Parathyroid adenoma (tissue), 2 donors: ENCODE data around the gene ITGB5.

Source experiments
- H2AFZ ChIP-seq: fragments of 300-600 bp; sonication (generic); one replicate; pipeline ENCODE4 v1.7.0; 2017; ENCODE audit warnings: antibody characterized with exemption, mild to moderate bottlenecking
- H3K27ac ChIP-seq: fragments of 300-600 bp; sonication (generic); one replicate; pipeline ENCODE4 v1.7.0; 2017
- H3K27me3 ChIP-seq: fragments of 300-600 bp; sonication (generic); one replicate; pipeline ENCODE4 v1.7.0; 2017; ENCODE audit warnings: low read length; ENCODE audit not compliant: control insufficient read depth, insufficient read depth
- H3K36me3 ChIP-seq: fragments of 300-600 bp; sonication (generic); one replicate; pipeline ENCODE4 v1.7.0; 2017; ENCODE audit warnings: low read length; ENCODE audit not compliant: control insufficient read depth, insufficient read depth
- H3K4me1 ChIP-seq: fragments of 300-600 bp; sonication (generic); one replicate; pipeline ENCODE4 v1.7.0; 2017; ENCODE audit warnings: control low read depth
- H3K4me2 ChIP-seq: fragments of 300-600 bp; sonication (generic); one replicate; pipeline ENCODE4 v1.7.0; 2017; ENCODE audit warnings: low read length
- H3K4me3 ChIP-seq: fragments of 300-600 bp; sonication (generic); one replicate; pipeline ENCODE4 v1.7.0; 2017; ENCODE audit warnings: low read depth, low read length
- H3K79me2 ChIP-seq: fragments of 300-600 bp; sonication (generic); one replicate; pipeline ENCODE4 v1.7.0; 2017; ENCODE audit warnings: control low read depth
- H3K9ac ChIP-seq: fragments of 300-600 bp; sonication (generic); one replicate; pipeline ENCODE4 v1.7.0; 2017; ENCODE audit warnings: mild to moderate bottlenecking
- H3K9me3 ChIP-seq: fragments of 300-600 bp; sonication (generic); one replicate; pipeline ENCODE4 v1.7.0; 2017; ENCODE audit warnings: low read length; ENCODE audit not compliant: control insufficient read depth
- TF ChIP-seq, protein P1 (sequence below): fragments of 300-600 bp; sonication (generic); IDR thresholded peaks from one replicate; pipeline ENCODE4 v1.7.0; 2017; ENCODE audit warnings: antibody characterized with exemption, mild to moderate bottlenecking
- donor health status: primary hyperparathyroidism.

Gene ITGB5

DNA sequence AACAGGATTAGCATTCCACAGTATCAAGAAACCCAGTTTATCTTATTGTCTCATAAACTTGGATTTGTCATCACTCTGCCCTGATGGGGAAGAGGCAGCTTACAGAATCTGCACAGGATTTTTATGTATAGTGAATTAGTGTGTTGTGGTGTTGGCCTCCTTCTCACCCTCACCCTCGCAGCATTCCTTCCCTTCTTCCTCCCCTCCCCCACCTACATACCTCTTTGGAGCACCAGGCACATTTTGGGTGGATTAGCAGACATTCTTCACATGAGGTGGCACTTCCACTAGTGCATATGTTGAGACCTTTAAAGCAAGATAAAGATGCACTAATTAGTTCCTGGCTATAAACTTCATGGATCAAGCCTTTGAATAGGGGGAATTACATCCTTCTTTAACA, 13.9 kb downstream of the ITGB5 start:
- no peaks in the 10 kb centered on the region for H3K36me3 ChIP-seq
- TF ChIP-seq, protein P1, sequence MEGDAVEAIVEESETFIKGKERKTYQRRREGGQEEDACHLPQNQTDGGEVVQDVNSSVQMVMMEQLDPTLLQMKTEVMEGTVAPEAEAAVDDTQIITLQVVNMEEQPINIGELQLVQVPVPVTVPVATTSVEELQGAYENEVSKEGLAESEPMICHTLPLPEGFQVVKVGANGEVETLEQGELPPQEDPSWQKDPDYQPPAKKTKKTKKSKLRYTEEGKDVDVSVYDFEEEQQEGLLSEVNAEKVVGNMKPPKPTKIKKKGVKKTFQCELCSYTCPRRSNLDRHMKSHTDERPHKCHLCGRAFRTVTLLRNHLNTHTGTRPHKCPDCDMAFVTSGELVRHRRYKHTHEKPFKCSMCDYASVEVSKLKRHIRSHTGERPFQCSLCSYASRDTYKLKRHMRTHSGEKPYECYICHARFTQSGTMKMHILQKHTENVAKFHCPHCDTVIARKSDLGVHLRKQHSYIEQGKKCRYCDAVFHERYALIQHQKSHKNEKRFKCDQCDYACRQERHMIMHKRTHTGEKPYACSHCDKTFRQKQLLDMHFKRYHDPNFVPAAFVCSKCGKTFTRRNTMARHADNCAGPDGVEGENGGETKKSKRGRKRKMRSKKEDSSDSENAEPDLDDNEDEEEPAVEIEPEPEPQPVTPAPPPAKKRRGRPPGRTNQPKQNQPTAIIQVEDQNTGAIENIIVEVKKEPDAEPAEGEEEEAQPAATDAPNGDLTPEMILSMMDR: no peak
- H3K4me3 ChIP-seq: no peak overlapping the region
- no peak overlapping the region for H3K4me2 ChIP-seq
- no peak overlapping the region for H2AFZ ChIP-seq
- H3K9ac ChIP-seq: no peak overlapping the region
- no peaks in the 10 kb centered on the region for H3K4me1 ChIP-seq
- H3K27me3 ChIP-seq: no peaks in the 10 kb centered on the region
- H3K79me2 ChIP-seq: peaks cover 25% of the 10 kb centered on the region
- no peaks in the 10 kb centered on the region for H3K9me3 ChIP-seq
- H3K27ac ChIP-seq: no peak overlapping the region

- H3K36me3 ChIP-seq: no peaks in the 10 kb centered on the region
- TF ChIP-seq, protein P1: no peak
Observed at GRCh38 chr3:124867511-124867910, 19.7 kb downstream of the ITGB5 start.

DNA sequence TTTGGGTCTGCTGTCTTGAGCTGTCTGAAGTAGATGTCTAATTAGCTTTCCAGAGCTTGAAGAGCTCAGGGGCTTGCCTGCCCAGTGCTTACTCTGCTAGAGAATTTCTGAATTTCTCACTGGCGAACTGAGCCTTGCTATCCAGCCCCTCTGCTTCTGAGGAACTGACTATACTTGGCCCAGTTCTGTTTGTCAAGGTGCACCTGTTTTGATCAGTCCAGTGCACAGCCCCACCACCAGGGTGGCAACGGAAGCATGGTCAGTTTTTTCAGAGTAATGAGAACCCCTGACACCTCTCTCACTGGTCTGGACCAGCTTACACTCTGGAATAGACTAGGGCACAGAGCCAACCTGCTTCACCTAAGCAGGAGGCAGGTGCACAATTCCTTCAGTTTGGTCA, 25.2 kb downstream of the ITGB5 start:
- H3K36me3 ChIP-seq: no peaks in the 10 kb centered on the region
- H3K27me3 ChIP-seq: no peaks in the 10 kb centered on the region
- H3K79me2 ChIP-seq: peaks cover 2% of the 10 kb centered on the region
- no peaks in the 10 kb centered on the region for H3K9me3 ChIP-seq
- no peak overlapping the region for H3K4me3 ChIP-seq
- no peak overlapping the region for H3K9ac ChIP-seq
- TF ChIP-seq, protein P1: no peak
- no peak overlapping the region for H3K27ac ChIP-seq
- no peak overlapping the region for H3K4me2 ChIP-seq
- no peaks in the 10 kb centered on the region for H3K4me1 ChIP-seq
- no peak overlapping the region for H2AFZ ChIP-seq

More at GRCh38 chr3:124867511-124867910, 19.7 kb downstream of the ITGB5 start:
- Histone ChIP-seq H3K79me2 (peaks cover 18% of the 10 kb centered on the region), H3K4me3 (no peak overlapping the region), H3K27ac (no peak overlapping the region), H2AFZ (no peak overlapping the region), H3K4me1 (no peaks in the 10 kb centered on the region), H3K9me3 (no peaks in the 10 kb centered on the region), H3K4me2 (no peak overlapping the region), H3K27me3 (no peaks in the 10 kb centered on the region), H3K9ac (no peak overlapping the region)

GRCh38 chr3:124861041-124861440, 26.1 kb downstream of the ITGB5 start:
- H3K4me1 ChIP-seq: no peaks in the 10 kb centered on the region
- TF ChIP-seq, protein P1: no peak
- H3K4me2 ChIP-seq: no peak overlapping the region
- H3K36me3 ChIP-seq: no peaks in the 10 kb centered on the region
- no peak overlapping the region for H3K4me3 ChIP-seq
- peaks cover 2% of the 10 kb centered on the region for H3K79me2 ChIP-seq
- no peak overlapping the region for H3K27ac ChIP-seq
- H3K27me3 ChIP-seq: no peaks in the 10 kb centered on the region
- no peak overlapping the region for H2AFZ ChIP-seq
- H3K9me3 ChIP-seq: no peaks in the 10 kb centered on the region
- H3K9ac ChIP-seq: no peak overlapping the region

DNA sequence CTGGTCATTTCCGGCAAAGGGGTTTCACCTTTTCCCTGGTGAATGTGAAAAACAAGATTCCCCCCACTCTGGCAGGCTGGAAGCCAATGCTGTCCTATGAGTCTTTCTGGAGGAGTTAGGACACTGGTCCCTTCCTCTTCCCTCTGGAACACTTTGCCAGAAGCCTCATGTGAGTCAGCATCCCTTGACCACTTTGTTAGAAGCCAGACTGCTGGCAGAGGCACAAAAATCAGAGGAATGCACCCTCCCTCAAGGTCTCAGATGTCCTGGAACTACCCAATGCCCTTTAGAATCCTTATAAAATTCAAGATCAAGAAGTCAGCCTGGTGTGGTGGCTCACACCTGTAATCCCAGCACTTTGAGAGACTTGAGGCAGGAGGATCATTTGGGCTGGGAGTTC, 26.6 kb downstream of the ITGB5 start:
- Histone ChIP-seq H3K4me2 (no peak overlapping the region), H3K27ac (no peak overlapping the region), H3K79me2 (peaks cover 2% of the 10 kb centered on the region), H3K36me3 (no peaks in the 10 kb centered on the region), H3K9me3 (no peaks in the 10 kb centered on the region), H3K27me3 (no peaks in the 10 kb centered on the region), H3K4me1 (no peaks in the 10 kb centered on the region), H3K4me3 (no peak overlapping the region), H2AFZ (no peak overlapping the region), H3K9ac (no peak overlapping the region)
- TF ChIP-seq, protein P1: no peak
